Prostate gland (tissue), 2 donors: Measurements from ENCODE around the gene SCD.

ENCODE experiments used
- CTCF ChIP-seq, 4 experiments: fragments of 200-600 bp in 2 of 4; fragments of 450-650 bp in 2 of 4; sonication (generic) in 2 of 4; IDR thresholded peaks; 1 replicate in 3 of 4; 2 replicates in 1 of 4; pipeline ENCODE4 v1.5.1; 2016 to 2019; ENCODE audit warnings: antibody characterized with exemption in 4 of 4, mild to moderate bottlenecking in 2 of 4, moderate library complexity in 2 of 4
- POLR2A ChIP-seq: fragments of 450-650 bp; IDR thresholded peaks from one replicate; pipeline ENCODE4 v1.6.1; 2016; ENCODE audit warnings: antibody characterized with exemption, mild to moderate bottlenecking

- no peak for TF ChIP-seq POLR2A
- TF ChIP-seq CTCF (IDR thresholded peaks at IDR 0.05), result no peak
Measured at GRCh38 chr10:100362570-100363496, 15.8 kb downstream of the SCD start.
